K562 (cell line): ENCODE measurements around the gene OR10A2. TPM values are rescaled to one million over a fixed set of nuclear protein-coding genes. Genes with fewer than 3 reads are reported as not detected.

ENCODE experiments used
- ATAC-seq: fragments of 200-7000 bp; cut with Tn5 transposase; 3 replicates; pipeline ENCODE4 v1.9.1; 2020; ENCODE audit warnings: moderate library complexity
- BruUV-seq: library from RNA; stranded (reverse); fragments of 400-500 nt; replicated peaks from 2 replicates; lab custom pipeline; 2021; lab: Mats Ljungman, UMichigan
- CTCF ChIA-PET: fragments of 300-600 bp; formaldehyde crosslinking; extraction: SDS; loops from one replicate; lab custom pipeline; 2021; ENCODE audit warnings: low intra/inter-chr PET ratio; lab: Yijun Ruan, JAX
- POLR2A ChIA-PET: fragments of 300-600, 350-650 bp; sonication (Branson Sonifier 250); formaldehyde crosslinking; extraction: SDS; loops from one replicate; lab custom pipeline; 2021; ENCODE audit warnings: antibody characterized with exemption, inconsistent platforms; lab: Yijun Ruan, JAX
- DNase-seq, 4 experiments: peaks; one replicate each; pipeline versions ENCODE4 v3.0.0 to v3.0.0-alpha.2; 2011 to 2018; ENCODE audit warnings: low spot score in 3 of 4, mixed read lengths in 3 of 4; ENCODE audit errors: extremely low read depth in 1 of 4
- FAIRE-seq: peaks from 2 replicates; lab custom pipeline; 2011; peaks lifted over from hg19 to GRCh38; lab: Jason Lieb, UNC
- H2AFZ ChIP-seq: 2 replicates; pipeline ENCODE4 v1.6.0; 2011; ENCODE audit warnings: low read depth, low read length, control low read depth, inconsistent platforms
- H3K27ac ChIP-seq: fragments of 200-600 bp; 3 replicates; pipeline ENCODE4 v1.8.0; 2011; ENCODE audit warnings: low read depth, mild to moderate bottlenecking, control low read depth, inconsistent platforms, low read length, moderate library complexity, mixed read lengths; ENCODE audit errors: extremely low read depth
- H3K27me3 ChIP-seq, 2 experiments: fragments of 300-600 bp in 1 of 2; 2 replicates in 1 of 2; 3 replicates in 1 of 2; pipeline versions ENCODE4 v1.6.0 to v1.8.0; 2011; ENCODE audit warnings: inconsistent platforms in 2 of 2, low read length in 2 of 2, mild to moderate bottlenecking in 1 of 2, mixed read lengths in 1 of 2, moderate library complexity in 1 of 2; ENCODE audit not compliant: control insufficient read depth in 2 of 2, insufficient read depth in 2 of 2
- H3K36me3 ChIP-seq: fragments of 300-600 bp; 3 replicates; pipeline ENCODE4 v1.8.0; 2011; ENCODE audit warnings: mild to moderate bottlenecking, low read length, inconsistent platforms; ENCODE audit not compliant: control insufficient read depth, insufficient read depth
- H3K4me1 ChIP-seq, 2 experiments: fragments of 200-600 bp in 1 of 2; replicated peaks in 1 of 2; 2 replicates in 1 of 2; 3 replicates in 1 of 2; pipeline versions ENCODE4 v1.5.1 to v1.8.0; 2011; ENCODE audit warnings: inconsistent platforms in 2 of 2, low read length in 2 of 2, mild to moderate bottlenecking in 1 of 2, mixed read lengths in 1 of 2, moderate library complexity in 1 of 2; ENCODE audit not compliant: control insufficient read depth in 2 of 2, insufficient read depth in 2 of 2
- H3K4me2 ChIP-seq: 2 replicates; pipeline ENCODE4 v1.6.1; 2011; ENCODE audit warnings: low read length, control low read depth, inconsistent platforms, mixed read lengths; ENCODE audit not compliant: insufficient read depth
- H3K4me3 ChIP-seq: fragments of 200-600 bp; sonication (generic), shearing (Covaris generic); 2 replicates; pipeline ENCODE4 v1.5.1; 2016; ENCODE audit warnings: control low read depth, inconsistent platforms
- H3K79me2 ChIP-seq: fragments of 200-600 bp; 3 replicates; pipeline ENCODE4 v1.8.0; 2011; ENCODE audit warnings: low read length, inconsistent platforms; ENCODE audit not compliant: control insufficient read depth, insufficient read depth
- H3K9ac ChIP-seq, 2 experiments: 2 replicates each; pipeline versions ENCODE4 v1.6.0 to v1.6.1; 2011; ENCODE audit warnings: low read depth in 2 of 2, low read length in 2 of 2, control low read depth in 1 of 2, inconsistent platforms in 1 of 2, mild to moderate bottlenecking in 1 of 2, mixed read lengths in 1 of 2; ENCODE audit not compliant: insufficient read depth in 1 of 2
- H3K9me1 ChIP-seq: one replicate; pipeline ENCODE4 v1.6.0; 2011; ENCODE audit warnings: inconsistent platforms, mild to moderate bottlenecking, low read length, moderate library complexity; ENCODE audit not compliant: control insufficient read depth, insufficient read depth
- H3K9me3 ChIP-seq: replicated peaks from 2 replicates; pipeline ENCODE4 v1.5.1; 2011; ENCODE audit warnings: low read depth, low read length, inconsistent platforms; ENCODE audit not compliant: control insufficient read depth, insufficient read depth
- H4K20me1 ChIP-seq: replicated peaks from 2 replicates; pipeline ENCODE4 v1.6.1; 2011; ENCODE audit warnings: low read length, inconsistent platforms, mixed read lengths; ENCODE audit not compliant: control insufficient read depth, insufficient read depth
- DNMT1 ChIP-seq: fragments of 450-650 bp; IDR thresholded peaks from 2 replicates; pipeline ENCODE4 v1.6.1; 2016; ENCODE audit warnings: antibody characterized with exemption, mild to moderate bottlenecking
- FIP1L1 ChIP-seq: fragments of 200-400 bp; formaldehyde crosslinking; IDR thresholded peaks from 2 replicates; pipeline ENCODE4 v1.6.1; 2018; ENCODE audit warnings: mild to moderate bottlenecking, low read depth, low read length; ENCODE audit not compliant: poor library complexity, severe bottlenecking
- FOXM1 ChIP-seq, 2 experiments: fragments of 450-650 bp in 1 of 2; sonication (generic) in 1 of 2; formaldehyde crosslinking in 1 of 2; IDR thresholded peaks; 2 replicates each; pipeline versions ENCODE4 v1.6.1 to v1.9.0; 2017 to 2022; ENCODE audit warnings: low read depth in 2 of 2, mild to moderate bottlenecking in 2 of 2, missing genetic modification reagents in 1 of 2, moderate library complexity in 1 of 2
- REST ChIP-seq, 2 experiments: fragments of 450-650 bp; formaldehyde crosslinking in 1 of 2; IDR thresholded peaks; 2 replicates each; pipeline versions ENCODE4 v1.4.0 to v1.6.1; 2014 to 2020; ENCODE audit warnings: mild to moderate bottlenecking in 2 of 2, borderline replicate concordance in 1 of 2, low read depth in 1 of 2
- SMARCB1 ChIP-seq: IDR thresholded peaks from 2 replicates; pipeline ENCODE4 v1.6.1; 2011; ENCODE audit warnings: improper control_type of control experiment, low read depth; ENCODE audit not compliant: insufficient read length
- THRAP3 ChIP-seq: fragments of 450-650 bp; IDR thresholded peaks from 2 replicates; pipeline ENCODE4 v1.6.1; 2016; ENCODE audit warnings: mild to moderate bottlenecking, inconsistent platforms, borderline replicate concordance
- WGBS: fragments of 100-300 bp; shearing (Covaris generic); methylation state at CpG from one replicate; pipeline ENCODE4 v1.1.6; 2016; ENCODE audit warnings: low coverage, mixed read lengths; ENCODE audit not compliant: insufficient coverage; ENCODE audit errors: missing lambda C conversion rate; 5-methylcytosine and 5-hydroxymethylcytosine counted together
- in situ Hi-C: fragments of 300-500 bp; cut with MboI; formaldehyde crosslinking; loops from 4 replicates; pipeline ENCODE4 v1.15.0; 2018; ENCODE audit warnings: inconsistent platforms, mixed read lengths
- intact Hi-C: fragments of 100-400 bp; cut with micrococcal nuclease; formaldehyde crosslinking; loops from 2 replicates; pipeline ENCODE4 v1.14.2; 2022
- polyA plus RNA-seq, 8 experiments: library from polyadenylated mRNA; depleted of rRNA in 4 of 8; stranded (reverse) in 5 of 8; unstranded in 3 of 8; fragments of >200 nt; fragmentation: Nextera tagmentation in 2 of 8; fragmentation: Illumina TruSeq in 1 of 8; extraction: Ambion mirVana in 2 of 8; extraction: Trizol in 1 of 8; gene quantifications; 2 replicates each; pipeline versions ENCODE4 v1.2.1 to v1.2.3, GENCODE V29; 2011 to 2014; ENCODE audit warnings: inconsistent platforms in 1 of 8, missing spikeins in 1 of 8
- total RNA-seq, 7 experiments: library from RNA; depleted of rRNA in 6 of 7; stranded (reverse); fragments of >200 nt in 6 of 7; fragmentation: Illumina TruSeq in 2 of 7; extraction: Trizol in 2 of 7; gene quantifications; 2 replicates each; pipeline versions ENCODE4 v1.2.1 to v1.2.3, GENCODE V29; 2011 to 2021; ENCODE audit warnings: low replicate concordance in 1 of 7

The OR10A2 gene
- total and polyA plus RNA-seq, 9 of the 15 experiments (the other 6 are each of a cell fraction or from before 2014, with no cell fraction given), result 0.10 TPM; not detected in 8

- CTCF ChIA-PET, result no interaction called here
- POLR2A ChIA-PET, result interaction anchor here (0.7 to 1.9 kb wide), 2 partner anchors 12 to 209 kb away, joined by 3 to 10 read pairs; partner anchors contain the start of gene OR10A2
- no TSS peak for BruUV-seq
- no peak overlapping the region for H3K4me2 ChIP-seq
- H3K27me3 ChIP-seq, result 0 out of 5 replicates have a peak, but pooled peaks cover 0 to 6% of the 10 kb centered on the region in 2 experiments
- no peaks in the 10 kb centered on the region for H3K36me3 ChIP-seq
- H3K9me3 ChIP-seq, result no peaks in the 10 kb centered on the region
- no peaks in the 10 kb centered on the region for H4K20me1 ChIP-seq
- H3K79me2 ChIP-seq, result no peaks in the 10 kb centered on the region
- in situ Hi-C loops, result no loop called here
- DNase-seq, result no peak
- ATAC-seq, result no peak
- TF ChIP-seq SMARCB1, result no peak
- TF ChIP-seq REST (IDR thresholded peaks at IDR 0.05; ENCODE audit: borderline replicate concordance), result peak; percentile 49
- TF ChIP-seq REST (CRISPR knock-in tag; IDR thresholded peaks at IDR 0.05; ENCODE audit: low read depth), result no peak
- no peak for TF ChIP-seq FIP1L1
- TF ChIP-seq THRAP3, result no peak
- TF ChIP-seq DNMT1, result no peak
- TF ChIP-seq FOXM1 (IDR thresholded peaks at IDR 0.05; ENCODE audit: low read depth), result no peak
- no peak for TF ChIP-seq FOXM1 (CRISPR knock-in tag; IDR thresholded peaks at IDR 0.05; ENCODE audit: low read depth)
- no peaks in the 10 kb centered on the region for H3K9me1 ChIP-seq
- intact Hi-C loops, result no loop called here
- WGBS, result 0% methylated on average over 2 of the region's 2 CpGs
- H2AFZ ChIP-seq, result no peak overlapping the region
- no peak for FAIRE-seq
- no peaks in the 10 kb centered on the region for H3K4me1 ChIP-seq
- H3K4me3 ChIP-seq, result no peak overlapping the region
- no peak overlapping the region for H3K27ac ChIP-seq
- H3K9ac ChIP-seq, result no peak overlapping the region
Observed at GRCh38 chr11:6875761-6876160, 12.9 kb downstream of the OR10A2 start.
